ENCODE data around the gene RBMY1J. TPM values are rescaled to one million over a fixed set of nuclear protein-coding genes. Genes with fewer than 3 reads are reported as not detected.
"Not testable (repeated sequence)": the region's sequence is repeated elsewhere in the genome, so short reads cannot be mapped to it uniquely, and the experiment has no call there.

Gene RBMY1J
- total RNA-seq: not detected in 3 replicates

DNA sequence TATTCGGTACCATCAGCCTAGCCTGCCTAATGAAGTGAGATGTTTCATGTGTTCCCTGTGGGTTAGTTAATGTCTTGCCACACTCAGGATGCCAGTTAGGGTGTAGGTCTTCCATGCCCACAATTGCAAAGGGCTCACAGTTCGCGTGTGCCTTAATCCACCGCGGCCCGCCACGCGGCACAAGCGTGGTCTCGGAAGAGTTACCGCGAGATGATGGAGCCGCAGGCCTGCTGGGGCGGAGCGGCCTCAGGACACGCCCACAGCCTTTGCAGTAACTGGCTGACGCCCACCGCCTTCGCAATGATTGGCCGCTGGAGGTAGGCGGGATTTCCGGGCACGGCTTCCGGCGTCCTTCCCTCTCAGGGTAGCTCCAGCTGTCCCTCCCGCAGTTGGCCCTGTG lies at the start of gene RBMY1J:
Gene RBMY1J, plus strand, starts transcription at position 301 of the 400 bp plus-strand sequence. CDS start 2,038 bp downstream, outside the sequence.
- H3K4me1 Mint-ChIP-seq: not testable (repeated sequence)

DNA sequence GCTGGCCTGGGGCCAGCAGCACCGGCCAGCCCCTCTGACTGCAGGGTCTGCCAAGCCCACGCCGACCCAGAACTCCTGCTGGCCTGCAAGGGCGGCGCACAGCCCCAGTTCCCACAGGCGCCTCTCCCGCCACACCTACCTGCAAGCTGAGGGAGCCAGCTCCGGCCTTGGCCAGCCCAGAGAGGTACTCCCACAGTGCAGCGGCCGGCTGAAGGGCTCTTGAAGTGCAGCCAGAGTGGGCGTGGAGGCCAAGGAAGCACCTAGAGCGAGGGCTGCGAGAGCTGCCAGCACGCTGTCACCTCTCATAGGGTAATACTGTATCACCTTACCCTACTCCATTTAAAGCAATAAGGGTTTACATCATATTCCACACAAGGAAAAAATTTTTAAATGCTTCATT lies 35.8 kb upstream of the RBMY1J start:
- Mint-ChIP-seq H3K4me3 (no peak overlapping the region), H3K27ac (no peak overlapping the region), H3K4me1 (no peaks in the 10 kb centered on the region), H3K36me3 (no peaks in the 10 kb centered on the region), H3K27me3 (ENCODE audit: low read depth) (no peaks in the 10 kb centered on the region), H3K9me3 (no peaks in the 10 kb centered on the region)
- TF ChIP-seq, protein P1, sequence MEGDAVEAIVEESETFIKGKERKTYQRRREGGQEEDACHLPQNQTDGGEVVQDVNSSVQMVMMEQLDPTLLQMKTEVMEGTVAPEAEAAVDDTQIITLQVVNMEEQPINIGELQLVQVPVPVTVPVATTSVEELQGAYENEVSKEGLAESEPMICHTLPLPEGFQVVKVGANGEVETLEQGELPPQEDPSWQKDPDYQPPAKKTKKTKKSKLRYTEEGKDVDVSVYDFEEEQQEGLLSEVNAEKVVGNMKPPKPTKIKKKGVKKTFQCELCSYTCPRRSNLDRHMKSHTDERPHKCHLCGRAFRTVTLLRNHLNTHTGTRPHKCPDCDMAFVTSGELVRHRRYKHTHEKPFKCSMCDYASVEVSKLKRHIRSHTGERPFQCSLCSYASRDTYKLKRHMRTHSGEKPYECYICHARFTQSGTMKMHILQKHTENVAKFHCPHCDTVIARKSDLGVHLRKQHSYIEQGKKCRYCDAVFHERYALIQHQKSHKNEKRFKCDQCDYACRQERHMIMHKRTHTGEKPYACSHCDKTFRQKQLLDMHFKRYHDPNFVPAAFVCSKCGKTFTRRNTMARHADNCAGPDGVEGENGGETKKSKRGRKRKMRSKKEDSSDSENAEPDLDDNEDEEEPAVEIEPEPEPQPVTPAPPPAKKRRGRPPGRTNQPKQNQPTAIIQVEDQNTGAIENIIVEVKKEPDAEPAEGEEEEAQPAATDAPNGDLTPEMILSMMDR (IDR thresholded peaks at IDR 0.05; ENCODE audit: unreplicated experiment): no peak
- DNase-seq (ENCODE audit: low spot score in 2 of 2, unreplicated experiment in 2 of 2): no peak

More for the DNA sequence above, at the start of gene RBMY1J:
- not testable (repeated sequence) for H3K4me3 Mint-ChIP-seq; H3K27me3 Mint-ChIP-seq (ENCODE audit: low read depth); DNase-seq (ENCODE audit: low spot score in 2 of 2, unreplicated experiment in 2 of 2); H3K27ac Mint-ChIP-seq; H3K9me3 Mint-ChIP-seq; H3K36me3 Mint-ChIP-seq

DNA sequence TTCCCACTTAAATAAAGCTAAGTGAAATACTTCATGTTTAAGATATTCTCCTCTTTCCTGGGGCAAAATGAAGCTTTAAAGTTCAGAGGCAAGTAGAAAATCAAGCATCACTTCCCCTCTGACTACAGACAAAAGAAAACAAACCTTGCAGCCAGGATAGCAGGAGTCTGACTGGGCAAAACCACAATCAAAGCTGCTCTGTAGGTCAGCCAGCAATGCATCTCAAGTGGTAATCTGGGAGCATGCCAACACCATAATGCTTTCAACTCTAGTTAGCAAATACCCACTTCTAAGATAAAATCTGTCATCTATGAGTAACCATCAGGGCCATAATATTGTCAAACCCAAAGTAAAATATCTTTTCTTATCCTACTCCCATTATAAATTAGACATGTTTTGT lies 32.6 kb upstream of the RBMY1J start:
- no peaks in the 10 kb centered on the region for H3K4me1 Mint-ChIP-seq
- TF ChIP-seq, protein P1 (IDR thresholded peaks at IDR 0.05; ENCODE audit: unreplicated experiment): no peak
- no peaks in the 10 kb centered on the region for H3K36me3 Mint-ChIP-seq
- H3K4me3 Mint-ChIP-seq: no peak overlapping the region
- no peaks in the 10 kb centered on the region for H3K9me3 Mint-ChIP-seq
- DNase-seq (ENCODE audit: low spot score in 2 of 2, unreplicated experiment in 2 of 2): no peak
- H3K27me3 Mint-ChIP-seq (ENCODE audit: low read depth): no peaks in the 10 kb centered on the region
- no peak overlapping the region for H3K27ac Mint-ChIP-seq

DNA sequence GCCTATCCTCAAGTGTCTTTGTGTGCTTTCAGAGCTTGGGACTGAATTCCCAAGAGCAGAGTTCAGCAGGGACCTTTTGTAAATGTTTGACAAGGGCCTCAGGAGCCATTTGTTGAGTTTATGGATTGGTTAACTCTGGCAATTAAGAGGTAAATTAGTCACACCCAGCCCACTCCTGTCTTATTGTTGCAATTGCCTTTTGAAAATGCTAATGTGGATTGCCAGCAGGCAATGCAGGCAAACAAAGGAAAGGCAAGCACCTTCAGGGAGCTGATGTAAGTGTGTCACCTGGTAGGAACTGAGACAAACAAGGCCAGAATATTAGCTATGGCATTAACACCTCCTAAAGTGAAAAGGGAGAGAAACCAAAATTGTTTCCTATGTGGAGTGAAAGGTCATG lies 29.7 kb upstream of the RBMY1J start:
- no peak overlapping the region for H3K27ac Mint-ChIP-seq
- H3K27me3 Mint-ChIP-seq (ENCODE audit: low read depth): no peaks in the 10 kb centered on the region
- H3K4me3 Mint-ChIP-seq: no peak overlapping the region
- no peak for DNase-seq (ENCODE audit: low spot score in 2 of 2, unreplicated experiment in 2 of 2)
- no peaks in the 10 kb centered on the region for H3K36me3 Mint-ChIP-seq
- no peaks in the 10 kb centered on the region for H3K9me3 Mint-ChIP-seq
- H3K4me1 Mint-ChIP-seq: no peaks in the 10 kb centered on the region
- TF ChIP-seq, protein P1 (IDR thresholded peaks at IDR 0.05; ENCODE audit: unreplicated experiment): no peak

DNA sequence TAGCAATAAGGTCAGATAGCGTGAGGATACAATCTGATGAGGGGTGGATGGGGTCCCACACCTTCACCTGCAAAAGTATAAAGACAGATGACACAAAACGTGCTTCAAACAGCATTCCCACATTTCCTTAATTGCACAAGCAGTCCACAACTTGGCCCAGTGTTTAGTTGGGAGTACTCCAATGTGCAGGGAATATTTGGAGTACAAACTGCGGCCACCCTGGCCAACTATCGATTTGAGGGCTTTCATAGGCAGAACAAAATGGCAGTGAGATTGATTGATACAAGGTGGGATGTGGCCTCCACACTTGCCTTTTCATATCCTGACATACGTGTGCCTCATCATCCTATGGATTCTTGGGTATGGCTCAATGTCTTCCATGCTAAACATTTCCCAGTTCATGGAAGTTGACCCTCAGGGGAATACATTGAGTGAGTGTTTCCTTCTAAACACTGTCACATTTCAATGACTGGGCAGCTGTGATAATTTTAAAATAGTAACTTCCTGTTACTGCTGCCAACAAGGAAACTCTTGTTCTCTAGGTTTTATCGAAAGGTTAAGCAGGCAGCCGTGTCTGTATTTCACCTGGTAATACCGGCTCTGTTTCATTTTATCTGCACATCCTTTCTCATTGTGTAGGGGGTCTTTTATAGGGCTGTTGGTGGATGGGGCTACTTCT lies 41.6 kb downstream of the RBMY1J start:
- H3K27me3 Mint-ChIP-seq (ENCODE audit: low read depth): not testable (repeated sequence)

DNA sequence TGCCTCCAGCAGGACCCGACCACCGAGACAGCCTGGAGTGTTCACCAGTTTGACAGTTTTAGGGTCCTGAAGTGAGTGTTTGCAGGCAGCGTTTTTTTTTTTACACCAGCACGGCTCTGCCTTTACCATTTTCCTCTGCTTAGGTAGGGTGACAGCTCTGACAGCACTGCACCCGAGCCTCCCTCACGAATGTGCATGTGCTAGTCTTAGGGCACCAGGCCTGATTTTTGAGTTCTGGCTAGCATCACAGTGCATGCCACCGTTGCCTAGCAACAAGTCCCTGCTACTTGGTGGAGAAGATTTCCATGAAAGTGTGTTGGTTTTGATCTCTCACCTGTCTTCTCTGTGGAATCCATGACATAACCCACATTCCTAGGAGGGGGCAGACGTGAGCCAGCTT lies 52.3 kb downstream of the RBMY1J start:
- not testable (repeated sequence) for H3K4me3 Mint-ChIP-seq; H3K9me3 Mint-ChIP-seq; H3K4me1 Mint-ChIP-seq; DNase-seq (ENCODE audit: low spot score in 2 of 2, unreplicated experiment in 2 of 2); H3K27ac Mint-ChIP-seq; H3K27me3 Mint-ChIP-seq (ENCODE audit: low read depth); H3K36me3 Mint-ChIP-seq

More for the DNA sequence above, 41.6 kb downstream of the RBMY1J start:
- not testable (repeated sequence) for H3K9me3 Mint-ChIP-seq; H3K27ac Mint-ChIP-seq; H3K4me3 Mint-ChIP-seq; H3K4me1 Mint-ChIP-seq; H3K36me3 Mint-ChIP-seq; DNase-seq (ENCODE audit: low spot score in 2 of 2, unreplicated experiment in 2 of 2)

DNA sequence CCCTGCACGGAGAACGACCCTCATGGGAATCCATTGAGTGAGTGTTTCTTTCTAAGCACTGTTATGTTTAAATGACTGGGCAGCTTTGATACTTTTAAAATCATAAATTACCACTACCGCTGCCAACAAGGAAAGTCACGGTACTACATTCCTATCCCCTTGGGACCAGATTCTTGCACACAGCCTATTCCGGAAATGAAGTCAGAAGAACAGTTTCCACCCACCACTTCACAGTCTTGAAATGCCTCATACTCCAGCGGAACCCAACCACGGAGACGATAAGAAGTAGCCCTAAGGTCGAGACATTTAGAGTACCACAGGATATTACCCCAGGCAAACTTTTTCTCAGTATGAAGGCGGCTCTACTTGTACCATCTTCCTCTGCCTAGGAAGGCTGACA lies 58.8 kb downstream of the RBMY1J start:
- H3K4me3 Mint-ChIP-seq; H3K4me1 Mint-ChIP-seq; H3K9me3 Mint-ChIP-seq; H3K27ac Mint-ChIP-seq; DNase-seq (ENCODE audit: low spot score in 2 of 2, unreplicated experiment in 2 of 2); H3K27me3 Mint-ChIP-seq (ENCODE audit: low read depth); H3K36me3 Mint-ChIP-seq: not testable (repeated sequence)

Other genes starting within 250 kb of the RBMY1J start
- gene RBMY1F, start 220.5 kb upstream of the RBMY1J start, total RNA-seq: not detected in 3 replicates

Data from mesothelial cell of epicardium (in vitro differentiated cells).